Testis (tissue), 2 donors: Measurements from ENCODE around the gene SEC22A.

Experiments used
- CTCF ChIP-seq, 3 experiments: fragments of 450-650 bp in 2 of 3; fragments of 200-600 bp in 1 of 3; sonication (generic) in 1 of 3; IDR thresholded peaks; one replicate each; pipeline ENCODE4 v1.5.1; 2016 to 2019; ENCODE audit warnings: antibody characterized with exemption in 3 of 3, mild to moderate bottlenecking in 2 of 3, moderate library complexity in 1 of 3
- POLR2A ChIP-seq: fragments of 450-650 bp; IDR thresholded peaks from one replicate; pipeline ENCODE4 v1.6.1; 2017; ENCODE audit warnings: antibody characterized with exemption, mild to moderate bottlenecking, moderate library complexity

- TF ChIP-seq CTCF (IDR thresholded peaks at IDR 0.05) = peak in 1 of 3 experiments; percentile 61
- TF ChIP-seq POLR2A = no peak
Measured at GRCh38 chr3:123286308-123287023, 84.7 kb downstream of the SEC22A start.
